ENCODE data around the gene BNC2.
"Not testable (repeated sequence)": the region's sequence is repeated elsewhere in the genome, so short reads cannot be mapped to it uniquely, and the experiment has no call there.

The BNC2 gene

DNA sequence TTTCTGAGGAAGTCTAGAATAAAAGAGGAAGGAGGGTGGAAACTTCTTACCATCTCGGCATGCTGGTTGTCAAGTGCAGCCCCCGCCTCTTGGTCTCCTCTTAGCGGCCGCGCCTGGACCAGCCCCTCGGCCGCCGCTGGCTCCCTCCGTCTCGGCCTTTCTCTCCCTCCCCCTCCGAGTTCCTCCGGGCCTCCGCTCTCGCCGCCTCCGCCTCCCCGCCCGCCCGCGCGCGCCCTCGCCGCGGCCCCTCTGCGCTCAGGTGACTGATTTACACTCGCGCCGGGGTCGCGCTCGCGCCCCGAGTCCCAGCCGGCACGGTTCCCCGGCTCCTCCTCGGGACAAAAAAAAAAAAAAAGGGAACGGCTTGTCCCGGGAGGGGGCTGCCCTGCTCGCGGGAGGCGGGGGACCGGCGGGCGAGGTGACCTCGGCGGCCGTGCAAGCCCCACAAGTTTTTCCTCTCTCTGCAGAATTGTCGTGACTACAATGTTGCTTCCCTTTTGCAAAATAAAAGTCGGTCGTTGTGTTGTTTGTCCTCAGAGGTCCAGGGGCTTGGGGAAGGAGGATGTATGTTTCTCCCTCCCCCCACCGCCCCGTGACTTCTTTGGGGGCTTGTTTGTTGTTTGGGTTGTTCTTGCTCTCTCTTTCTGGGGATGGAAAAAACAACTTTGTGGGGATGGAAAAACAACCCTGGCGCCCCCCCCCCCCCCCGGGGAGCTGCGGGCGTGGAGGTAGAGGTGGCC lies at the start of gene BNC2:
Gene BNC2, minus strand, starts transcription at position 75 of the 740 bp plus-strand sequence. Its CDS starts 22 bp downstream, at position 53.
- DNase-seq = no peak

- no peak for DNase-seq
Observed at GRCh38 chr9:16918920-16919319, 48.5 kb upstream of the BNC2 start.

- DNase-seq = no peak
Observed at GRCh38 chr9:16915126-16915831, 44.8 kb upstream of the BNC2 start.

- DNase-seq = no peak
Observed at GRCh38 chr9:16912197-16912596, 41.7 kb upstream of the BNC2 start.

- DNase-seq = not testable (repeated sequence)
Observed at GRCh38 chr9:16908206-16908605, 37.7 kb upstream of the BNC2 start.

GRCh38 chr9:16904655-16905054 lies 34.2 kb upstream of the BNC2 start:
- no peak for DNase-seq

DNA sequence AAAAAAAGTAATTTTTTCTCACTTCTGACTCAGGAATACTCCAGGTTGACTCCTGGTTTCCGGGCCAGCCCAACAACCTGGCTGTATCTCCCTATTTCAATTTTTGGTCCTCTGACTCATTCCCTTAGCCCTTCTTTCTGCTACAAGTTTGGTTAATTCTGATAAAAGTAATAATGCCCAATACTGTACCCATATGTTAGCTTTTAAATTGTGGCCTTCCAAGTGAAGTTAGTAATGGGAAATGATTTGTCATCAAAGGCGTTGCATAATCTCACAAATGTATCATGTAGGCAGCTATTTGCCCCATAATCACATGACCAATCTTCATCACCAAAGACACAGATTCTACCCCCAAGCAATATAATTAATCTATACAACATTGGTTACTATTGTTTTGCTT lies 31.1 kb upstream of the BNC2 start:
- DNase-seq = no peak

DNA sequence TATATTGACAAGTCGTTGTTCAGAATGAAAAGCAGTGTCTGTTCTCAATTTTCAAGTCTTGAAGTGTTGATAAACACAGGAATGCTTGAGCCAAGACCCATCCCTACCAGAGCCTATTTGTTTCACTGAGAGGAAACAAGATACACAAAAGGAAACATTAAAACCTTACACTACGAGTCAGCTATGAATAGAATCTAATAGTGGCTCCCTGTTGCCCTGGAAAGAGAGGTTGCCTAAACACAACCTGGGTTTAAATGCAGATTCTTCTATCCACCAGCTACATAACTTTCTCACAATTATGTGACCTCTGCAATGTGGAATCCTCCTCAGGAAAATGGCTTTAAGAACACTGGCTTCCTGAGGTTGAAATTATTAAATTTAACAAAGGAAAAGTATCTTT lies 29.1 kb upstream of the BNC2 start:
- DNase-seq = no peak

DNA sequence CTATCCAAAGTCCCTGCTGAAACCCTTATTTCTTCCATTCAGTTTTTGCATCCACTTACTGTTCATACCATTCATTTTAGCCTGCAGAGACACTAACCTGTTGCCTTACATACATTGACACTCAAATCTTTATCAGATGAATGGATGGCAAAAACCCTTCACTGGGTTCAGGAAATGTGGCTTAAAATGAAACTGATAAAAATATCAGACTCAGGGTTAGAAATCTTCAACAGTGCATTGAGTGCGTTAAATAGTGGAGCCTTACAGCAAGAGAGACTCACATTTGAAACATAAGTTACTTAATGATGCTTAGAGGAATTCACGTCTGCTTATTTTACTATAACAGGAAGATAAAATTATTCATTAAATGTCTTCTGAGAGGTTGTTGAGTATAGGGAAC lies 28.0 kb upstream of the BNC2 start:
- DNase-seq = no peak

- DNase-seq = no peak
Observed at GRCh38 chr9:16888594-16888993, 18.1 kb upstream of the BNC2 start.

- DNase-seq = no peak
Observed at GRCh38 chr9:16885931-16886330, 15.5 kb upstream of the BNC2 start.

GRCh38 chr9:16884952-16885513 lies 14.6 kb upstream of the BNC2 start:
- DNase-seq = peak; percentile 27

DNA sequence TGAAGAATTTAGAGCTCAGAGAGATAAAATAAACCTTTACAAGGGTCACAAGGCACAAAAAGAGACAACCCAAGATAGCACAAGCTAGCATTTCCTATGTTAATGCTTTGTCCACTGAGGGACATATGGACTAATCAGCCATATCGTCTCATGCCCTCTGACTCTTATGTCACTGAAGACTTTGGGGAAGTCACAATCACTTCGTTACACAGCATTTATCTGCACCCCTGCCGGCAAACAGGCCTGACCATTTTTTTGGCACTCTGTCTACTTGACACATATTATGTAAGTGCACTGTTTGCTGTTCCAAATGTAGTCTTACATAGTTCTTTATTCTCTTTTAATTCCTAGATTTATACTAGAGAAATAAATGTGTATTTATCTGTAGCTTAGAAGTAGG lies 13.9 kb upstream of the BNC2 start:
- DNase-seq = no peak

DNA sequence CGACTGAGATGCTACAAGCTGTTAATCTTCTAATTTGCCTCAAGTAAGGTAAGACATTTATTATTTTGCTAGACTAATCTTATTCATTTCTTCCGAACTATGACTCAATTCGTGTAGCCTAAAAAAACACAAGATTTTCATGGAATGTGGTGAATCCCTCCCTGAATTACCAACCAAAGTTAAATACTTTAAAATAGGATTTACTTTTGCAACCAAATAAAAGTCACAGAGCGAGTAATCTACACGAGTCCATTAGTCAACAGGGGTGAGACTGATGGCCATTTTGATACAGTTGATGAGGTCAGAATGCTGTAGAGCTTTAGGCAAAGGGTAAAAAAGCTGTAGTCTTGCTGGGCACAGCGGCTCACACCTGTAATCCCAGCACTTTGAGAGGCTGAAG lies 13.1 kb upstream of the BNC2 start:
- no peak for DNase-seq

- not testable (repeated sequence) for DNase-seq
Observed at GRCh38 chr9:16882440-16882839, 12.0 kb upstream of the BNC2 start.

- DNase-seq = no peak
Observed at GRCh38 chr9:16879416-16879815, 8.9 kb upstream of the BNC2 start.

- no peak for DNase-seq
Observed at GRCh38 chr9:16877256-16877655, 6.8 kb upstream of the BNC2 start.

DNA sequence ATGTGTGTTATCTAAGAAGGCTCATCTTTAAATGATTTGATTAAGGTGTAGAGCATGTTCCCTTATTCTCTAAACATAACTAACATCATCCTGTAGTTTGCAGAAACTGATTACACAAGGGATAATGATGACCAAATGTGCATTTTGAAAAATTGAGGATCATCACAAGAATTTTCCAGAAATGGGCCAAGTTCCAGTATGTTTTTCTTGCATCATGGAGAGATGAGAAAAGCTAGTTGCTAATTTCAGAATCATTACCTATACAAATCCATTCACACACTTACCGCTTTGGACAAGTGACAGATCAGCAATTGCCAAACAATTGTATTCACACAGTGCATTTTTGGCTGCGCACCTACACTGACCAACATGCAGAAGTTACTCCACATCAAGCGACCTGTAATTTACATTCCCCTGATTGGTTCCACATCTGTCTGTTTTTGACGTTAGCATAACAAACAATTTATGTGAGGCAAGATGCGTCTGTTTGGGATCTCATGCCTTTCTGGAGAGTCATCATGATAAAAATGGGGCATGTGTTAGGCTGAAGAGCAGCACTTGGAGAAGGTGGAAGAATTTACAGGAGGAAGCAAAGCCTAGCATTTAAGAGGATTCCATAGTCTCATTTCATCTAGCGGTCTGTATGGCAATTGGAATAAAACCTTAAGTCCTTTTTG lies 2.8 kb upstream of the BNC2 start:
- no peak for DNase-seq

- no peak for DNase-seq
Observed at GRCh38 chr9:16871336-16872151, 1.1 kb upstream of the BNC2 start.

GRCh38 chr9:16869882-16870595 lies 431 bp downstream of the BNC2 start:
- DNase-seq = no peak

DNA sequence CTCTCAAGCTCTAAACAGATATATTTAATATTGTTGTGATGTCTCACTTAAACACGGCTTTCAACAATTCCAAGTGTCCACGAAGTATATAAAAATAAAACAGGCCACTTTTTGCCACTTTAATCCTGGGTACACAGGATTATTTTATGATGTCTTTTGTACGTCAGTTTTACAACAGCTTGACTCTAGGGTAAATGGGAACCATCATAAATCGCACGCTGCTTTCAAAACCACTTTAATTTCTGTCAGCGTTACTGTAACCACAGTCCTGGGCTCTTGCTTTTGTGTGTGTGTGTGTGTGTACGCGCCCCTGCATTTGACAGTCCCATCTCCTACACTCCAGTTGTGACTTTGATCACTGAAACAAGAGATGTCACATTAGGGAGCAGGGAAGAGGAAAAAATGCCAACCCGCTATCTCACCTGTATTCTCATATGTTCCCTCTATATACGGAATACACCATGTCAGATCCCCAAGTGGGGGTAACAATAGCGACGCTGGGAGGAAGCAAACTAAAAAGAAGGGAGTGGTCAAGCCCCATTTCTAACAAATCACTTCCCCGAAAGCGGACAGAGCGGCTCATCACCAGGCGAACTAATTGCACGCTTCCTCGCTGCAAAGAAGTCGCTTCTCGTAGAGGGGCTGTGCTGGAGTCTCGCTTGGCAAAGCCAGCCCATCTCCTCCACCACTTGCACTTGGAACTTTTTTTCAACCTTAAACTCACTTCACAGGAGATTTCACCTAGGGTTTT lies 1.2 kb downstream of the BNC2 start:
- no peak for DNase-seq
